Uterus (tissue), 2 donors: ENCODE measurements around the gene TRIM24.

ENCODE experiments used
- POLR2A ChIP-seq, 2 donors: fragments of 450-650 bp; IDR thresholded peaks; one replicate each; pipeline ENCODE4 v1.6.1; 2016; ENCODE audit warnings: antibody characterized with exemption in 2 of 2, mild to moderate bottlenecking in 1 of 2, moderate library complexity in 1 of 2
- TF ChIP-seq, protein P1 (sequence below), 4 experiments: fragments of 200-600 bp in 2 of 4; fragments of 450-650 bp in 2 of 4; sonication (generic) in 2 of 4; IDR thresholded peaks; one replicate each; pipeline ENCODE4 v1.5.1; 2016 to 2019; ENCODE audit warnings: antibody characterized with exemption in 4 of 4, mild to moderate bottlenecking in 2 of 4, moderate library complexity in 1 of 4

DNA sequence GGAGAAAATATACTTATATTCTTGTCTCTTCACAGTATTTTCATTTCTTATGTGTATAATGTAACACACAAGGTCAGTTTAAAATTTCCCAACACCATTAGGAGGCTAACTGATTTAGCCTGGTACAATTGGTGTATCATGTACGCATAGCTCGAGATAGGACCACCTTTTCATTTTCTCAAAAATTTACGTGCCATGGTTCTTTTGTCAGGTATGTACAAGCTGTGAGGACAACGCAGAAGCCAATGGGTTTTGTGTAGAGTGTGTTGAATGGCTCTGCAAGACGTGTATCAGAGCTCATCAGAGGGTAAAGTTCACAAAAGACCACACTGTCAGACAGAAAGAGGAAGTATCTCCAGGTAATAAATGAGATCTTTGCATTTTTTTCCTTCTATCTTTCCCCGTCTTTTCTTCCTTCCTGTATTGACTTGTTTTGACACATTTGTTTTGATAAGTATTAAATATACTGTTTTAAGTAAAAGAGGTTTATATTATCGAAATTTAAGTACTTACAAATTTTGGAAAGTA is 55.0 kb downstream of the TRIM24 start:
- TF ChIP-seq, protein P1, sequence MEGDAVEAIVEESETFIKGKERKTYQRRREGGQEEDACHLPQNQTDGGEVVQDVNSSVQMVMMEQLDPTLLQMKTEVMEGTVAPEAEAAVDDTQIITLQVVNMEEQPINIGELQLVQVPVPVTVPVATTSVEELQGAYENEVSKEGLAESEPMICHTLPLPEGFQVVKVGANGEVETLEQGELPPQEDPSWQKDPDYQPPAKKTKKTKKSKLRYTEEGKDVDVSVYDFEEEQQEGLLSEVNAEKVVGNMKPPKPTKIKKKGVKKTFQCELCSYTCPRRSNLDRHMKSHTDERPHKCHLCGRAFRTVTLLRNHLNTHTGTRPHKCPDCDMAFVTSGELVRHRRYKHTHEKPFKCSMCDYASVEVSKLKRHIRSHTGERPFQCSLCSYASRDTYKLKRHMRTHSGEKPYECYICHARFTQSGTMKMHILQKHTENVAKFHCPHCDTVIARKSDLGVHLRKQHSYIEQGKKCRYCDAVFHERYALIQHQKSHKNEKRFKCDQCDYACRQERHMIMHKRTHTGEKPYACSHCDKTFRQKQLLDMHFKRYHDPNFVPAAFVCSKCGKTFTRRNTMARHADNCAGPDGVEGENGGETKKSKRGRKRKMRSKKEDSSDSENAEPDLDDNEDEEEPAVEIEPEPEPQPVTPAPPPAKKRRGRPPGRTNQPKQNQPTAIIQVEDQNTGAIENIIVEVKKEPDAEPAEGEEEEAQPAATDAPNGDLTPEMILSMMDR (IDR thresholded peaks at IDR 0.05): no peak
- no peak for TF ChIP-seq POLR2A (IDR thresholded peaks at IDR 0.05)
